Femur (tissue), 1 donor: ENCODE measurements around the gene AMBRA1.
"Not testable (repeated sequence)": the region's sequence is repeated elsewhere in the genome, so short reads cannot be mapped to it uniquely, and the experiment has no call there.

Experiments used
- DNase-seq: peaks from one replicate; pipeline ENCODE4 v3.0.0-alpha.2; 2017

AMBRA1 gene

DNA sequence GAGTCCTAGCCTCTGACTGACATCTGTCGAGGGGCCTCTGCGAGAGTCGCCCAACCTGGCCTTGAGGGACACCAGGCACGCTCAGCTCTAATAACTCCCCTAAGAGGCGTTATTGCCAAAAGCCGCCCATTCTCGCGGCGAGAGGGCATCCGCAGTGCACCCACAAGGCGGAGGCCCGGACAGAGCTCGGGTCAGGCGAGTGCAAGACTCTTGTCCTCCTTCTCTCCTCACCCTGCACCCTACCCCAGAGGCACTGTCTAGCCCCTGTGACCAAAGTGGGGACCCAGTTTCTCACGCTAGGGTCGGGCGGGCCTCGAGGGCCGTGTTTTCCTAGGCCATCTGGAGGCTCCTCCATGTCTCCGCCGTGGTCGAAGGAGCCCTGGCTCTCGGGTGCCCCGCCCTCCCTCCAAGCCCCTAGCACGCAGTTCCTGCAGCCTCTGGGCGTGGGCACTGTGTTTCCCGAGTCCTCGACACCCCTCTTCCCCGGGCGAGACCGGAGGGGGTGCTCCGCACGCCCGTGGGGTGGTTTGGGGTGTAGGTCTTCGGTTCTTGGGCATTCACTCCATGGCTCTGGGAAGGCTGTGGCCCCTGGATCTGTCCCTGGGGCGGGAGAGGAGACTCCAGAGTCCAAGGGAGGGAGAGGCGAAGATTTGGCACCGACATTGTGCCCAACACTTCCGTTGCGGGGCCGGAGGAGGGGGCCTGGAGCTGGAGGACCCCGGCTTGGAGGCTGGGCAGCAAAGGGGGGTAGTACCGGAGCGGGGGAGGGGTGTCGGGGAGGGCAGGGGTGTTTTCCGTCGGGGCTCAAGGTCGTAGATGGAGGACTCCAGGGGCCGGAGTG lies 203.3 kb downstream of the AMBRA1 start:
- DNase-seq: no peak

DNA sequence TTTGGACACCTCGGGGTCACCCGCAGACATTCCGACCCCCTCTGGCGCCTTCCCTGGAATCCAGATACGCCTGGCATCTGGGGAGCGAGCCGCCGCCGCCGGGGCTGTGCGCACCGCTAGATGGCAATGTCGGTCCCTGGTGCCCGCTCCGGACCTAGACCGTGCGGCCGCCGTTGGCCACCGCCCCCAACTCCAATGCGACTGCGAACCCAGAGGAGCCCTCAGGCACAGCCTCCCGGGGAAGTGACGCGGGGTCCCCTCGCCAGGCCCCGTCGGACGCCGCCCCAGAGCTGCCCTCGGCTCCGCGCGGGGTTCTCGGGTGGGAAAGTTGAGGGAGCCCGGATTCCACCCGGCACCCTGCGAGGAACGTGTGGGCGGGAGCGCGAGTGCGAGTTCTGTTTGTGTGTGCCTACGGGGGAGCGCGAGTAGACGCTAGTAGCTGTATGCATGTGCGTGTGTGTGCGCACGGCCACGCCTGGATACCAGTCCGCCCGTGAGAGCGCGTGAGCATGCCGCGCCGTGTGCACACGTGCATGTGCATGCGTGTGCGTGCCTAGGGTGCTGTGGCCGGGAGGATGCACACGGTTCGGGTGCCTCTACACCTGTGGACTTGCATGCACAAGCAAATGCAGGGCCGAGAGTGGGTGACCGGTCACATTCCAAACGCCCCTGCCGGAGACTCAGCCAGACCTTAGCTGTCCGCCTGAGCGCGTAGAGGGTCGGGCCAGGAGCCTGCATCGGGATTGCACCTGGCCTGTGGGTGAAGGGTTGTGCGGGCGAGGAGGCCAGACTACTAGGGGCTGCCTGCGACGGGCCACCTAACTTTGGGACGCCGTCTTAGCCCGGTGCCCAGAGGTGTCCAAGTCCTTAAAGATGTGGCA lies 204.1 kb downstream of the AMBRA1 start:
- DNase-seq: peak; percentile 79

DNA sequence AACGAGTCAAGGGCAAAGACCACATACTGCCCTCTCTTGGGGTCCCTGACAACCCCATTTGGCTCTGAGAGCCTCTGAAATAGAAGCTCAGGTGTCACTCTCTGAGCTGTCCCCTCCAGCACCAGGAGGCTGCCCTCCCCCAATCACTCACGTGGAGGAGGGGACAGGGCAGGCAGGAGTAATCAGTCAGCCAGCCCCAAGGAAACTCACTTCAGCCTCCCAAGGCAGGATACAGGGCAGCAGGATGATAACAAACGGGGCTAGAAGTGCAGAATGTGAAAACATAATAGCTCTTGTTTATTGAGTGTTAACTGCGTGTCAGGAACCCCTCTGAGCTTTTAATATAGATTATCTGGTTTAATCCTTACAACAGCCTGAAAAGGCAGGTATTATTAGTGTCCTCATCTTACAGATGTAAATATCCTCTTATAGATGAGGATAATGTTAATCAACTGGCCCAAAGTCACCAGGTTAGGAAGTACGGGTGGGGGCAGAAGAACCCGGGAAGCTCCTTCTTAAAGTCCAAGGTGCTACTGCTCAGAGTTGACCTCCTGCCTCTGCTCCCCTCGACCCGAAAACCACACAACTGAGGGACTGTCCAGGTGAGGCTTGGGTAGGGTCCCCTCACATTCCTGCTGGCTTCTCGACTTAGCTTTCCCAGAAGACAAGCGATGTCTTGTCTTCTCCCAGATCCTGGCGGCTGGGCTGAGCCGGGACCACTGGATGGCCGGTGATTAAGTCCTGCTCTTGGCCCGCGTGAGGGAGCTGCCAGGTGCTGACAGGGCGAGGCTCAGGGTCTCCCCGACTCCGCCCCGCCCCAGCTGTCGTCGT lies 205.0 kb downstream of the AMBRA1 start:
- no peak for DNase-seq

DNA sequence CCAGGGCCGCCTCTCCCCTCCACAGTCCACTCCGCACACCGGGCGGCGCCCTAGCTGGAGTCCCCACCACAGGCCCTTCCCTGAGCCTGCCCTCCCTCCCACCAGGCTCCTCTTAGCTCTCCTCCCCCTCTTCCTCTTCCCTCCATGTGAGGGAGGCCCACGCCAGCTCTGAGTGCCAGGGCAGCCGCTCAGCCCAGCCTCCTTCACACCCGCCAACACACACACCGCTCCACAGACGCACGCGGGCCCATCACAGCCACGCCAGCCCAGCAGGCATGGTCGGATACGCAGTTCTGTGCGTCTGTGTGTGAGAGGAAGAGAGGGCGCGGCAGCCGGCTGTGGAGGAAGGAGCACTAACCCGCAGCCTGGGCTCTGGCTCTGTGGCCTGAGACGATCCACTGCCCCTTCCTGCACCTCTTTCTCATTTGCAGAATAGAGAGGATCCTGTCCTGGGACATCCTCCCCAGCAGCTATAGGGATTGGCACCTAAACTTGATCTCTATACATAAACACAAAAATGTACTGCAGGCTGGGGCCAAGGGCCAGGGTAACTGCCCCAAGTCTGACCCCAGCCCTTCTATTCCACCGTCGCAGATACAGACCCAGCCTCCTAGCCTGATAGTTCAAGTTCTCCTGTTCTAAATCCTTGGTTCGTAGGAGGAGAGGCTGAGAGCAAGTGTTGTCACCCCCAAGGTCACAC lies 205.8 kb downstream of the AMBRA1 start:
- no peak for DNase-seq

DNA sequence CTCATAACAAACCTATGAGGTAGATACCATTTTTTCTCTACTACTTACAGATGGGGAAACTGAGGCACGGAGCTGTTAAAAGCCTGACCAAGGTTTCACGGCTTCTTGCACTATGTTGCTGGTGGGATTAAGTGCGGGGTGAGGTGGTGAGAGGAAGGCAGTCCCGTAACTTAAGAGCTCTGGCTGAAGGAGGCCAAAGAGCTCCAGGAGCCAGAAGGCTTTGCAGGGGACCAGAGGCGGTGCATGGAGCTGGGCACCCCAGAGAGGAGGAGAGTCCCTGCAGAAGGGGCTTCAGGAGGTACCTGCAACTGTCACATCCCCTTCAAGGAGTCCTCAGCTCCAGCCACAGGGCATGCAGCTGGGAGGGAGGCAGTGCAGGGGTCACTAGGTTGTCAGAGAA lies 206.4 kb downstream of the AMBRA1 start:
- no peak for DNase-seq

DNA sequence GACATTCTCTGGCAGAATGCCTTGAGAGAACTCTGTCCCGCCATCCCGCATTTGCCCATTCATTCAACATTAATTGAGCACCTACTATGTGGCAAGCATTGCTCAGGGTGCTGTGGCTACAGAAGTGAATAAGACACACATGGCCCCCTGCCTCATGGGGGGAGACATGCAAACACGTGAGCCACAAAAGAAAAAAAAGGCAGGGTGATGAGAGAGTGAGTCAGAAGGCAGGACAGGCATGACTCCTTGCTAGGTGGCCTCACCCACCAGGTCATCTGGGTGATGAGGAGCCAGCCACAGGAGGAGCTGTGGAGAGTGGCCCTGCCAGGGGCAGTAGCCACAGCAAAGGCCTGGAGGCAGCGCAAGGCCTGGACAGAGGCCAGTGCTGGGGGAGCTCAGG lies 207.1 kb downstream of the AMBRA1 start:
- no peak for DNase-seq

DNA sequence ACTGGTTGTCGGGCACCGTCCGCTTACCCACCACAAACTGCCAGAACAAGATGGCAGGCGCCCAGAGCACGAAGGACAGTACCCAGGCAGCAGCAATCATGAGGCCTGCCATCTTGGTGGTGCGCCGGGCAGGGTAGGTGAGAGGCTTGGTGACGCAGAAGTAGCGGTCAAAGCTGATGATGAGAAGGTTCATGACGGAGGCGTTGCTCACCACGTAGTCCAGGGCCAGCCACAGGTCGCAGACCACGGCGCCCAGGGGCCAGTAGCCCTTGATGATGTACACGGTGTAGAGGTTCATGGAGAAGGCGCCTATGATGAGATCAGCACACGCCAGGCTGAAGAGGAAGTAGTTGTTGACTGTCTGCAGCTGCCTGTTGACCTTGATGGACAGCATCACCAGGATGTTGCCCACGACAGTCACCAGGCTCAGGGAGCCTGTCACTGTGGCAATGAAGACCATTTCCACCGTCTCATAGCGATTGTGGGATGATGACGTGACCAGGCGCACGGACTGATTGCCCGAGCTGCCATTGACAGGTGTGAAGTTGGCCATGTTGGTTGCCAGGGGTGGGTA lies 207.7 kb downstream of the AMBRA1 start:
- no peak for DNase-seq

DNA sequence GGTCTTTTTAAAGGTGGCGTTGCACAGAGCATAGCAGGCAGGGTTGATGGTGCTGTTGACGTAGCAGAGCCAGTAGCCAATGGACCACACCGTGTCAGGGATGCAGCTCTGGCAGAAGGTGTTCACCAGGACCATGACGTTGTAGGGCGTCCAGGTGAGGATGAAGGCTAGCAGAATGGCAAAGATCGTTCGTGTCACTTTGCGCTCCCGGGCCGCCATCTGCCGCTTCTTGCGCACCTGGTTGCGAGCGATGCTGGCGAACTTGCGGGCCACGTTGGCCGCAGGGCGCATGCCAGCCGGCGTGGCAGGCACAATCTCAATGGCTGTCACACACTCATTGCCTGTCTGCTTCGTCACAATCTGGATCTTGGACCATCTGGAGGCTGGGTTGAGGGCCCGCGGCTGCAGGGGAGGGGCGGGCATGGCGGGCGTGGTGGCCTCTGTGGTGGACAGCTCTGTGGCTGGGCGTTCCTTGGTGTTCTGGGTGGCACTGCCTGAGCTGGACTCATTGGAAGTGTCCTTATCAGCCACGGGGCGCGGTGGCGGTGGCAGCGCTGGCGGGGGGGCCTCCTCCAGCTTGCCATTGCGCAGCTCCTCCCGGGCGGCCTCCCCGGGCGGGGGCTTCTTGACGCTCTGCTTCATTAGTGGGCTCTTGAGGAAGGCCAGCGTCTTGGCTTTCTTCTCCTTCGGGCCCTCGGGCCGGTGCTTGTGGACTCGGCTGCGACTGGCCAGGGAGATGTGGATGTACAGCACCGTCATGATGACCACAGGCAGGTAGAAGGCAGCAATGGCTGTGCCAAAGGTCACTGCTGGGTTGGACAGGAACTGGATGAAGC lies 208.4 kb downstream of the AMBRA1 start:
- DNase-seq: no peak

DNA sequence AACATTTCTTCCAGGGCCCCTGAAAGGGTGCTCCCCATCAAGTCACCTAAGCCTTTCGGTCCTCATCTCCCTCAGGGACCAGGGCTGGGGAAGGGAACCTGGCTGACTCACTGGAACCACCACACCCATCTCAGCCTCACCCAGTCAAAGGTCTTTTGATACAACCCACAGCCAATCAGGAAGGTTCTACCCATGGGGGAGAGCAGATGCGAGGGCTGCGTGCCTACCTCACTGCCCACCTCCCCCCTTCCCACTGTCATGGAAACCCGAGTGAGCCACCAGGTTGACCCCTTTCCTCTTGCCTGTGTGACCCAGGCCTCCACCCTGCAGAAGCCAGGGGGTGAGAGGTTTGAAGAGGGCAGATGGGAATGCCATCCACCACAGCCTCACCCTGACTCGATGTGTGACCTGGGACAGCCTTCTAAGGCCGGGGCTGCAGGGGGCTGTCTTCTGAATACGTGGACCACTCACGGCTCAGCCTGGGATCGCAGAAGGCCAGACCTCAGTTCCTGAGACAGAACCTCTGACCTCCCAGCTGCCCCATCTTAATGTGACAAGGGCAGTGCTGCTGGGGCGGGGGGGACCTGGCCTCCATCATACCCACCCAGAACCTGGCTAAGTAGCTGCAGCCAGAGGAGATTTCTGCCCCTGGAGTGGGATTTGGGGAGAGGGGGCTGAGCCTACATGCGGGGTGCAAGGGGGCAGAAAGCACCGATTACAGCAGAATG lies 209.7 kb downstream of the AMBRA1 start:
- DNase-seq: no peak

DNA sequence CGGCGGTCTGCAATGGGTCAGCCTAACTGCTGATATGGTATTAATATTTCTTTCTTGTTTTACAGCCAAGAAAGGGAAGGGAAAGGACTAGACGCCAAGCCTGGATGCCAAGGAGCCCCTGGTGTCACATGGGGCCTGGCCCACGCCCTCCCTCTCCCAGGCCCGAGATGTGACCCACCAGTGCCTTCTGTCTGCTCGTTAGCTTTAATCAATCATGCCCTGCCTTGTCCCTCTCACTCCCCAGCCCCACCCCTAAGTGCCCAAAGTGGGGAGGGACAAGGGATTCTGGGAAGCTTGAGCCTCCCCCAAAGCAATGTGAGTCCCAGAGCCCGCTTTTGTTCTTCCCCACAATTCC lies 210.4 kb downstream of the AMBRA1 start:
- DNase-seq: no peak

DNA sequence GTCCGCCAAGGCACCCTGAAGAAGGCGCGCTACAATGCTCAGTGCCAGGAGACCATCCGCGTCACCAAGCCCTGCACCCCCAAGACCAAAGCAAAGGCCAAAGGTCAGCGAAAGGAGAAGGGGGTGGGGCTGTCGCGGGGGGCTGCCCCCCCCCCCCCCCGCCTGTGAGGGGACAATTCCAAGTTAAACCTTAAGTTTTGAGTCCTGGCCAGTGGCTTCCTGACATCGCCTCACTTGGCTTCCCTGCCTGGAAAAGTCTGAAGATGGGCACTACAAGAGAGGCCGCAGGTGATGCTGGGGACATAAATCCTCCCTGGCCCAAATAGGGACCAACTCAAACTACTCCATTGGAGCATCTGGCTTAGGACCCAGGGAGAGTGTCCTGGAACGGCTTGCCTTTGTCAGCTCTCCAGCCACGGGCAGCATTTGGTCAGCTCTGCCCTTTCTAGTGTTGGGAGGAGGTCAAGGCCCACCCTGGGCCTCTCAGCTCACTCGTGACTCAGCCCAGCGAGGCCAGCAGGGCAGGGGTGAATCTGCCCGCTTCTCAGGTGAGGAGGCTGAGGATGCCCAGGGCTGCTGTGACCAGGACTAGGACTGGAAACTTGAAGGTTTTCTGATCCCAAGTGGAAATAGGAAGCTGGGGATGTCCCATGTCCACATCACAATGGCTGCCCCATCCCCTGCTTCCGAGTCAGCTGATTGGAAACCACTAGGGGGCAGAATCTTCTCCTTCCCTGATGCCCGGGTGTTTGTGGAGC lies 211.0 kb downstream of the AMBRA1 start:
- DNase-seq: peak; percentile 34

DNA sequence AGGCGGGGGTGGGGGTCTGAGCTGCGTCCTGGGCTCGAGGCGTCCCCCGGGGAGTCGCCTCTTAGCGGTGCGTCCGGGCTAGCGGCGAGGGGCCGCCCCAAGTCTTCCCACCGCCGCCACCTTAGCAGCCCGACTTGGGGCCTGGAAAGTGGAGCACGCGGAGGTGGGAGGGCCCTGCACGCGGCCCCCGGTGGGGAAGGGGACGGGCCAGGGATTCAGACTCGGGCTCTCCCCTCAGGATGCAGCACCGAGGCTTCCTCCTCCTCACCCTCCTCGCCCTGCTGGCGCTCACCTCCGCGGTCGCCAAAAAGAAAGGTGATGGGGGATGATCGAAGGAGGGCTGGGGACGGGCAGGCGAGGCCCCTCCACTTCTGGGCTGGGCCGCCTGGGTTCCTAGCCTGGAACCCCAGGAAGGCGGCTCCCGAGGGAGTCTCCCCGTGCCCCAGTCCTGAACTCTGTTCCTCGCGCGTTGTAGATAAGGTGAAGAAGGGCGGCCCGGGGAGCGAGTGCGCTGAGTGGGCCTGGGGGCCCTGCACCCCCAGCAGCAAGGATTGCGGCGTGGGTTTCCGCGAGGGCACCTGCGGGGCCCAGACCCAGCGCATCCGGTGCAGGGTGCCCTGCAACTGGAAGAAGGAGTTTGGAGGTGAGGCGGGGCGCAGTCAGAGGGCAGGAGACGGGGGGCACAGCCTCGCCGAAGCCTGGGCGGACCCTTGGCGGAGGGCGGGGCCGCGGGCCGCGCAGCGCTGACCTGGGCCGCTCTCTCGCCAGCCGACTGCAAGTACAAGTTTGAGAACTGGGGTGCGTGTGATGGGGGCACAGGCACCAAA lies 211.8 kb downstream of the AMBRA1 start:
- DNase-seq: no peak

DNA sequence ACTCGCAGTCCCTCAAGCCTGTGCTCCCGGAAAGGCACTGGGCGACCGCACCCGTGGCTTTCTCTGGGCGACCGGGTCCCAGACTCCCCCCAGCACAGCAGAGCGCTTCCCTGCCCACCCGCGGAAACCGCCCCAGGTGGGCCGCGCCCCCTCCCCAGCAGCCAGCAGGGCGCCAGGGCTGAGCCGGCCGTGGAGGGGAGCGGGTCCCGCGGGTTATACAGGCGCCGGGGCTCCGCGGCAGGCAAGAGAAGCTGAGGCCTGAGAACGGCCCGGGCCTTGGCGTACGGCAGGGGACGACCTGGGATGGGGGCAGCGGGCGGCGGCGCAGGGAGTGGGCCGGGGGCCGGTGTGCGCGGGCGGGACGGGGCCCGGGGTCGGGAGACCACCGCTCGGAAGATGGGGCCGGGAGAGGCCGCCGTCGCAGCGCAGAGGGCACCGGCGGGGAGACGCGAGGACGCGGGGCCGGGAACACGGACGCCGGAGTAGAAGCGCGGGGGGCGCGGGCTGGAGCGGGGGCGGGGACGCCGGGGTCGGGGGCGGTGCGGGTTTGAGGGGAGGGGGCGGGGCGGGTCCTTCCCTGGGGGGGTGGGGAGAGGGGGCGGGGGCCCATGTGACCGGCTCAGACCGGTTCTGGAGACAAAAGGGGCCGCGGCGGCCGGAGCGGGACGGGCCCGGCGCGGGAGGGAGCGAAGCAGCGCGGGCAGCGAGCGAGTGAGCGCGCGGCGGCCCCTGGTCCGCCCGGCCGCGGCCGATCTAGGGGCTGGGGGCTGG lies 212.6 kb downstream of the AMBRA1 start, which contains the start of gene MDK:
TSS of gene MDK (plus strand) at position 622 of the 771 bp plus-strand sequence. CDS start 389 bp downstream, outside the sequence.
- DNase-seq: peak; percentile 78

DNA sequence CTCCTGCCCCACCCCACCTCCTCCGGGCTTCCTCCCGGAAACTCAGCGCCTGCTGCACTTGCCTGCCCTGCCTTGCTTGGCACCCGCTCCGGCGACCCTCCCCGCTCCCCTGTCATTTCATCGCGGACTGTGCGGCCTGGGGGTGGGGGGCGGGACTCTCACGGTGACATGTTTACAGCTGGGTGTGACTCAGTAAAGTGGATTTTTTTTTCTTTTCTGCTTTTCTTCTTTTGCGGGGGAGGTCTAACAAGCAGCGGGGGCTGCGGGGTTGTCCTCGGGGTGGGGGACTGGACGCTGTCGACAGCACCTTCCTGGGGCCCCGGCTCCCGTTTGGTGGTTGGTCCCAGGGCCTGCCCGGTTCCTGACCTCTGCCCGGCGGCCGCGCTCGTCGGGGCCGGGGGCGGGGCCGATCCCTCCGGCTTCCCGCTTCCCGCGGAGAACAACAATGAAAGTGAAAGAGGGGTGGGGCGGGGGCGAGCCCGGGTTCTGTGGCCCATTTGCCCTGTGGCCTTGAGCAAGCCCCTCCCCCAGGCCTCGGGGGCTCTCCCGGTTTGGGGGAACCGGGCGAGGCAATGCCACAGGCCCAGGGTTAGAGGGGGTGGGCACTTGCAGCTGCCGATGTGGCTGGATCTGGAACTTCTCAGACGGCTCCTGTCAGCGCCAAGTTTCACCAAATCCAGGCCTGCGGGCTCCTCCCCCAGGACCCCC lies 213.3 kb downstream of the AMBRA1 start:
- peak; percentile 78 for DNase-seq

DNA sequence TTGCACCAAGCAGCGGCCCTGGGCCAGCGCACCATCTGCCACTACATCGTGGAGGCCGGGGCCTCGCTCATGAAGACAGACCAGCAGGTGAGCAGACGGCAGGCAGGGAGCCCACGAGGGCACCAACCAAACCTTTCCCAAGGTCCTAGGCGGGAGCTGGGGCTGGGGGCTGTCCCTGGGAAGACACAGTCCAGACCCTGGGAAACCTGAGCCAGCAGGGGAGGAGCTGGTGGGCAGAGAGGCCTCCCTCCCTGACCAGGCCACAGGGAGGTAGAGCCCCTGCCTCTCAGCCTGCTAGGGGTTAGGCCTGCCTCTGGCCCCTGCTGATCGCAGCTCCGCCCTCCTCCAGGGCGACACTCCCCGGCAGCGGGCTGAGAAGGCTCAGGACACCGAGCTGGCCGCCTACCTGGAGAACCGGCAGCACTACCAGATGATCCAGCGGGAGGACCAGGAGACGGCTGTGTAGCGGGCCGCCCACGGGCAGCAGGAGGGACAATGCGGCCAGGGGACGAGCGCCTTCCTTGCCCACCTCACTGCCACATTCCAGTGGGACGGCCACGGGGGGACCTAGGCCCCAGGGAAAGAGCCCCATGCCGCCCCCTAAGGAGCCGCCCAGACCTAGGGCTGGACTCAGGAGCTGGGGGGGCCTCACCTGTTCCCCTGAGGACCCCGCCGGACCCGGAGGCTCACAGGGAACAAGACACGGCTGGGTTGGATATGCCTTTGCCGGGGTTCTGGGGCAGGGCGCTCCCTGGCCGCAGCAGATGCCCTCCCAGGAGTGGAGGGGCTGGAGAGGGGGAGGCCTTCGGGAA lies 214.1 kb downstream of the AMBRA1 start:
- DNase-seq: not testable (repeated sequence)

DNA sequence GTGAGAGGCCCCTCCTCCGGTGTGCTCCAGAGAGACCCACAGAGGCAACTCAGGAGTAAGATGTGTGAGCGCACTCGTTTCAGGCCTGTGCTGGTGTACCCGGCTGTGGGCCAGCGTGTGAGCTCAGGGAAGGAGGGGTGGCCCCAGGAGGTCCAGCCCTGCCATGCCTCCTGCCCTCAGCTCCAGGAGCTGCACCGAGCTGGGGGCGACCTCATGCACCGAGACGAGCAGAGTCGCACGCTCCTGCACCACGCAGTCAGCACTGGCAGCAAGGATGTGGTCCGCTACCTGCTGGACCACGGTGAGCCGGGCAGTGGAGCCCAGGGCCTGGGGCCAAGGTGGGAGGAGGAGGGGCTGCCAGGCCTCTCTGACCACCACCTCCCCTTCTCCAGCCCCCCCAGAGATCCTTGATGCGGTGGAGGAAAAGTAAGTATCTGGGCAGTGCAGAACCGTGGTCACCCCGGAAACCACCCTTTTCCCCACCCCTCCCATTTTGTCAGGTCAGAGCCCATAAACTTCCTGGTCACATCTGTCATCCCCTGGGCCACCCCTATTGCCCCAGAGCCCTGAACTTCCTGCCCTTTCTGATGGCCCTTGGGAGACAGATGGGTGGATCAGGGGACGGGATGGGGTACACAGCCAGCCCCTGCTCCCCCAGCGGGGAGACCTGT lies 214.9 kb downstream of the AMBRA1 start:
- peak; percentile 27 for DNase-seq
